GM21723 (cell line): ENCODE data around the gene ZNF557.

Source experiments
- ATAC-seq: cut with Tn5 transposase; IDR thresholded peaks from one replicate; pipeline ENCODE4 v1.9.1; 2021; ENCODE audit warnings: mild to moderate bottlenecking, moderate library complexity; ENCODE audit not compliant: unreplicated experiment

Gene ZNF557

DNA sequence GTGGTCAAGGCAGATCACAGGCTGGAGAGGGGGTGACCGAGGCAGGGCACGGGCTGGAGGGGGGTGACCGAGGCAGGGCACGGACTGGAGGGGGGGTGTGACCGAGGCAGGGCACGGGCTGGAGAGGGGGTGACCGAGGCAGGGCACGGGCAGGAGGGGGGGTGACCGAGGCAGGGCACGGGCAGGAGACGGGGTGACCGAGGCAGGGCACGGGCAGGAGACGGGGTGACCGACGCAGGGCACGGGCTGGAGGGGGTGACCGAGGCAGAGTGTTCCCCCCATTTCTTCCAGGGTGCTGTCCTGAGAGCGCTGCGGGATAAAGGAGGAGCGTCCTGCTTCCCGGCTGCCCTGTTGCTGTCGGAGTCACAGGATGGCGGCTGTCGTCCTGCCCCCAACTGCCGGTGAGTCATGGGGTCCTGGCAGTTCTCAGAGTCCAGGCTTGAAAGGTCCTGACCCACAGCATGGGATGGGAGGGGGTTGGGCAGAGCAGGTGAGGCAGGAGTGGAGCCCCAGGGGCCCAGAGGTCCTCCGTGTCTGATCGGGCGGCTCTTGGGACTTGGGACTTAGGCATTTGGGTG is 5.3 kb downstream of the ZNF557 start:
- no peak for ATAC-seq

DNA sequence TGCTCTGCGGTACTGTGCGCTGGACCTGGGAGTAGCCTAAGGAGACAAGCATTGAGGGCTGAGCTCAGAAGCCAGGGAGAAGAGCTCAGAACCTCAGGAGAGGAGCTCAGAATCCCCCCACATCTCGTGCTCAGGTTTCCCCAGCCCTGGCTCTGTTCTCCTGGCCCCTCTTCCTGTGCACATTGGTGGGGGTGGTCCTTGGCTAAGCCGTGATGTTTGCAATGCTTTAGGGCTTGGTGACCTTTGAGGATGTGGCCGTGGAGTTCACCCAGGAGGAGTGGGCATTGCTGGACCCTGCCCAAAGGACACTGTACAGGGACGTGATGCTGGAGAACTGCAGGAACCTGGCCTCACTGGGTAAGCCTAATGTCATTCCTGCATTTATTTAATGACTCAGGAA is 6.6 kb downstream of the ZNF557 start:
- ATAC-seq = no peak

- ATAC-seq = no peak
Observed at GRCh38 chr19:7078008-7078407, 8.5 kb downstream of the ZNF557 start.

DNA sequence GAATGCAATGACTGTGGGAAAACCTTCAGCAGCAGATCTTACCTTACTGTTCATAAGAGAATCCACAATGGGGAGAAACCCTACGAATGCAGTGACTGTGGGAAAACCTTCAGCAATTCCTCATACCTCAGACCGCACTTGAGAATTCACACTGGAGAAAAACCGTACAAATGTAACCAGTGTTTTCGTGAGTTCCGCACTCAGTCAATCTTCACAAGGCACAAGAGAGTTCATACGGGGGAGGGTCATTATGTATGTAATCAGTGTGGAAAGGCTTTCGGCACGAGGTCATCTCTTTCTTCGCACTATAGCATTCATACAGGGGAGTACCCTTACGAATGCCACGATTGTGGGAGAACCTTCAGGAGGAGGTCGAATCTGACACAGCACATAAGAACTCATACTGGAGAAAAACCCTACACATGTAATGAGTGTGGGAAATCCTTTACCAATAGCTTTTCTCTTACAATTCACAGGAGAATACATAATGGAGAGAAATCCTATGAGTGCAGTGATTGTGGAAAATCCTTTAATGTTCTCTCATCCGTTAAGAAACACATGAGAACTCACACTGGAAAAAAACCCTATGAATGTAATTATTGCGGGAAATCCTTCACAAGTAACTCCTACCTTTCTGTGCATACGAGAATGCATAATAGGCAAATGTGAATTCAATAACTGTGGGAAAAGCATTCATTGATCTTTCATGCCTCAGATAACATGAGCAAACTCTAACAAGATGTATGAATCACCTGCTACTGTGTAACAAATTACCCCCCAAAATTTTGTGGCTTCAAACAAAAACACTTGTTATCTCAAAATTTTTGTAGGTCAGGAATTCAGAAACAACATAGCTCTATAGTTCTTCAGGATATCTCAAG is 13.8 kb downstream of the ZNF557 start:
- no peak for ATAC-seq

DNA sequence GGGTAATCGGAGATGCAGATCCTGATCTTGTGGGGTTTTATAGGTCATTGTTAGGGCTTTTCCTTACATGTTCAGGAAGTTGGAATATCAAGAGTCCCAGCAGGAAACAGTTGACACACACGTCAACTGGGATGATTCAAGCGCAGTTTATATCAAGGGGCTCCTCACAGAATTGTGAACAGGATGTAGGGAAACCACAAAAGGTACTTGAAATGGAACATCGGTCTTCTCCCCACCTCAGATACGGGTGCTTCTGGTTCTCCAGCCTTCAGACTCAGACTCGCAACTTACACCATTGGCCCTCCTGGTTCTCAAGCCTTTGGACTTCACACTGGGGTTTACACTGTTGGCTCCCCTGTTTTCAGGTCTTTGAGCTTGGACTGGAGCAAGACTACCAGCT is 19.5 kb downstream of the ZNF557 start:
- ATAC-seq = no peak

GRCh38 chr19:7098096-7098495 is 28.6 kb downstream of the ZNF557 start:
- ATAC-seq = no peak

DNA sequence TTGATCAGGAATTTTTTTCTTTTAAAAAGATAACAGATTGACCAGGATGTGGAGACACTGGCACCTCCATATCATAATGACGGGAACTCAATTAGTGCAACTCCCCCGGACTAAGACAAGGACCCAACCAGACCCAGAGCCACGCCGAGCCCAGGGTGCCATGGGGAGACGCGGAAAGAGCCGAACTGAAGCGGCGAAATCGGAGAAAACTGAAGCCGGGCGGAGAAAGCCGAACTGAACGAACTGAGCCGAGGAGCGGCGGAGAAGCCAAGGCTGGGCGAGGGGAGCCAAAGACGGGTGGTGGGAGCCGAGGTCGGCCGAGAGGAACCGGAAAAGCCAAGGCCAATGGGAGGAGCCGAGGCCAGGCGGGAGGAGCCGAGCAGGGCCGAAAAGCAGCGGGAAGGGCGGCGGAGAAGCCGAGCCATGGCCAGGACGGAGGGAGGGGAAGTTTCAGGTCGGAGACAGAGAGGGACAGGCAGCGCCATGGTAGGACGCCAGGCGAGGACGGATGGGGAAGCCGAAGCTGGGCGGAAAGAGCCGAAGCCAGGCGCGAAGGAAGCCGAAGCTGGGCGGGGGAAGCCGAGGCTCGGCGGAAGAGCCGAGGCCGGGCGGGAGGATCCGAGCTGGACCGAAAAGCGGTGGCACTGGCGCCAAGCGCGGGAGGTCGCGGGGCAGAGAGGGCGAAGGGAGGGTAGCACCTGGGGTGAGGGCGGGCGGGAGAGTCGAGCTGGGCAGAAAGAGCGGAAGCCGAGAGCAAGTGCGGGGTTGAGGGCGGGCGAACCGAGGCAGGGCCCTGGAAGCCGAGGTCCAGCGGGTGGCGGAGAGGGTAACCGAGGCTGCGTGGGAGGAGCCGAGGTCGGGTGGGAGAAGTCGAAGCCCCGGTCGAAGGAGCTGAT is 29.4 kb downstream of the ZNF557 start:
- ATAC-seq = peak; percentile 82

DNA sequence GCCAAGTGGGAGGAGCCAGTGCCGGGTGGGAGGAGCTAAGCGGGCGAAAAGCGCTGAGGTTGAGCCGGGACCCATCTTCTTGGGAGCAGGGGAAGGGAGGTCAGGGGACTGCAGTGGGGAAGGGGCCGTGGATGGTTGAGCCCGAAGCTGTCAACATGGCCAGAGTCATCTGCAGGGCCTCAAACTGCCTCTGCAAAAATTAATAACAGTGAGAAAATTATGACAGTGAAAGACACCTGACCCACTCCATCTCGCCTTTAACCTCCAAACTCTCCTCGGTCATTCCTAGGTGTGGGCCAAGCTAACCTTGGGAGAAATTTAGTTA is 30.1 kb downstream of the ZNF557 start:
- ATAC-seq = no peak

GRCh38 chr19:7101498-7102253 is 32.2 kb downstream of the ZNF557 start:
- no peak for ATAC-seq

GRCh38 chr19:7104747-7105447 is 35.4 kb downstream of the ZNF557 start:
- ATAC-seq = no peak

- no peak for ATAC-seq
Observed at GRCh38 chr19:7106711-7107657, 37.5 kb downstream of the ZNF557 start.

GRCh38 chr19:7109678-7110289 is 40.3 kb downstream of the ZNF557 start:
- ATAC-seq = no peak

DNA sequence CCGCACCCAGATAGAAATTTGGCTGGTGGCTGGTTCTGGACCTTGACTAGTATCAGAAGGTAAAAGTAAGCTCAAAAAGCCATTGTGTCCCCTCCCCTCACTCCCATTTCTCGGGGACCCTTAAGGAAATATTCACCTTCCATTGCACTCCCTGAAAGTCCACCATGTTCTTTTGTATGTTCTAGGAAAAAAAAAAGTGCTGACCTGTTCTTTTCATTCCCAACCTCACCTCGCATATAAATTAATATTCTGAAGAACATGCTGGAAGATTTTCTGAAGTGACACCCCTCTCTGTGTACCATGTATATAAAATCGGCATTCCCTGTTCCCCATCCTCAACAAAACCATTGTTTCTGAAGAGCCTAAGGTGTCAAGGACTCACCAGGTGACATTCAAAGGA is 43.2 kb downstream of the ZNF557 start:
- no peak for ATAC-seq

GRCh38 chr19:7113233-7113632 is 43.7 kb downstream of the ZNF557 start:
- ATAC-seq = no peak

- no peak for ATAC-seq
Observed at GRCh38 chr19:7115721-7116120, 46.2 kb downstream of the ZNF557 start.

- ATAC-seq = no peak
Observed at GRCh38 chr19:7117248-7117647, 47.7 kb downstream of the ZNF557 start.

- ATAC-seq = no peak
Observed at GRCh38 chr19:7119582-7119981, 50.1 kb downstream of the ZNF557 start.

DNA sequence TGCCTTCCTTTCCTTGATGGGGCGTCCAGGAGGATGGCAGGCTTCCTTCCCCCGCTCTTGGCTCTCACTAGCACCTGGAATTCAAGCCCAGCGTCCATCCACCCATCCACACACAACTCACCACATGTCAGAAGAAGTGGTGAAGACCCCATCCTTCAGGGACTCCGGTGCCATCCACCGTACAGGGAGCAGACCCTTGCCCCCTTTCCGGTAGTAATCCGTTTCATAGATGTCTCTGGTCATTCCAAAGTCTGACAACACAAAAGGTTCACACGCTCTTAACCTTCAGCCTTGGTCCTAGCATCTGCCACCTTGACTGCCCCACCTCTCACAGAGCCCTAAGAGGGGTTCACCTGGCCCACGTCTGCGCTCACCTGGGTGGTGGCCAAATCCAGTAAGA is 51.0 kb downstream of the ZNF557 start:
- ATAC-seq = no peak

DNA sequence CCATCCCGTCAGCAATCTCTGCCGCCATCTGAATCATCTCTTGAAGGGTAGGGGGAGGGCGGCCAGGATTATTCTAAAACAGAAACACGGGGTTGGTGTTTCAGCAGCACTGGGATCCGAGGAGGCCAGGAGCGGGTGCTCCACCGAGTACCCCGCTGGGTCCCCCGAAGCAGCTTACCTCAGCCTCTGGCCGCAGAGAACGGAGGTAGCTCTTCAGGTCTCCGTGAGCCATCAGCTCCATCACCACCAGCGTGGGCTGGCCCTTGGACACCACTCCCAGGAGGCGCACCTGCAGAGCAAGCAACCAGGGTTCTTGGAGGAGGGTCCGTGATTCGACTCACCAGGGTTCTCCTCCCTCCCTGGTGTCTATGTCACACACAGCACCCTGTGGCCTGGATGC is 53.2 kb downstream of the ZNF557 start:
- ATAC-seq = no peak
